ENCODE measurements around the gene ARL4D.

GRCh38 chr17:43380307-43380706 lies 18.5 kb upstream of the ARL4D start:
- TF ChIP-seq CTCF (IDR thresholded peaks at IDR 0.05) (no peak), EZH2 (IDR thresholded peaks at IDR 0.05; ENCODE audit: borderline replicate concordance, insufficient read depth, low read depth, low read length, poor library complexity, severe bottlenecking) (no peak)
